Glutamatergic neuron (in vitro differentiated cells): ENCODE data around the gene FXYD1. TPM values are rescaled to one million over a fixed set of nuclear protein-coding genes. Genes with fewer than 3 reads are reported as not detected.

ENCODE experiments used
- DNase-seq: peaks from one replicate; pipeline ENCODE4 v3.0.0; 2022
- H3K27ac Mint-ChIP-seq: one replicate; pipeline ENCODE4 v1.8.0; 2020; ENCODE audit warnings: mild to moderate bottlenecking, mixed read lengths, inconsistent platforms; ENCODE audit not compliant: unreplicated experiment
- H3K27me3 Mint-ChIP-seq: one replicate; pipeline ENCODE4 v1.8.0; 2020; ENCODE audit warnings: mild to moderate bottlenecking, moderate library complexity, mixed read lengths, inconsistent platforms; ENCODE audit not compliant: unreplicated experiment
- H3K36me3 Mint-ChIP-seq: one replicate; pipeline ENCODE4 v1.8.0; 2020; ENCODE audit warnings: mild to moderate bottlenecking, mixed read lengths, inconsistent platforms; ENCODE audit not compliant: unreplicated experiment
- H3K4me1 Mint-ChIP-seq: one replicate; pipeline ENCODE4 v1.8.0; 2020; ENCODE audit warnings: mild to moderate bottlenecking, low read depth, mixed read lengths, inconsistent platforms; ENCODE audit not compliant: unreplicated experiment
- H3K4me3 Mint-ChIP-seq: one replicate; pipeline ENCODE4 v1.8.0; 2020; ENCODE audit warnings: mild to moderate bottlenecking, mixed read lengths, inconsistent platforms; ENCODE audit not compliant: unreplicated experiment
- H3K9me3 Mint-ChIP-seq: one replicate; pipeline ENCODE4 v1.8.0; 2020; ENCODE audit warnings: mild to moderate bottlenecking, moderate library complexity, mixed read lengths, inconsistent platforms; ENCODE audit not compliant: unreplicated experiment
- CTCF ChIP-seq: fragments of 200-600 bp; sonication (generic); IDR thresholded peaks from one replicate; pipeline ENCODE4 v1.5.0; 2021; ENCODE audit not compliant: partially characterized antibody, unreplicated experiment
- total RNA-seq: library from RNA; stranded (reverse); fragmentation: NEBNext Ultra II Directional; extraction: Animal tissue kit (Norgen Biotek cat#: 25700); gene quantifications from one replicate; pipeline ENCODE4 v1.2.1, GENCODE V29; 2021; ENCODE audit not compliant: unreplicated experiment

FXYD1 gene
- total RNA-seq, 1 donor from 2014 or later: not detected

- peak; percentile 93 for DNase-seq
- no peak overlapping the region for H3K4me3 Mint-ChIP-seq
- TF ChIP-seq CTCF: peak; percentile 95
- H3K27me3 Mint-ChIP-seq: peaks cover 10% of the 10 kb centered on the region
- H3K9me3 Mint-ChIP-seq: peaks cover 6% of the 10 kb centered on the region
- H3K36me3 Mint-ChIP-seq: peaks cover 9% of the 10 kb centered on the region
- peak overlapping the region; percentile 82 for H3K27ac Mint-ChIP-seq
- peaks cover 22% of the 10 kb centered on the region for H3K4me1 Mint-ChIP-seq
These were observed 3.2 kb upstream of the FXYD1 start for GRCh38 chr19:35135389-35135909.

GRCh38 chr19:35136231-35136630 is 2.4 kb upstream of the FXYD1 start:
- Mint-ChIP-seq H3K4me3 (no peak overlapping the region), H3K36me3 (peaks cover 9% of the 10 kb centered on the region), H3K4me1 (peaks cover 25% of the 10 kb centered on the region), H3K9me3 (peaks cover 10% of the 10 kb centered on the region), H3K27ac (no peak overlapping the region), H3K27me3 (peaks cover 10% of the 10 kb centered on the region)
- TF ChIP-seq CTCF: no peak
- no peak for DNase-seq

- peaks cover 17% of the 10 kb centered on the region for H3K27me3 Mint-ChIP-seq
- no peak for DNase-seq
- H3K4me3 Mint-ChIP-seq: no peak overlapping the region
- H3K27ac Mint-ChIP-seq: no peak overlapping the region
- peaks cover 9% of the 10 kb centered on the region for H3K36me3 Mint-ChIP-seq
- H3K4me1 Mint-ChIP-seq: peaks cover 28% of the 10 kb centered on the region
- TF ChIP-seq CTCF: no peak
- peaks cover 10% of the 10 kb centered on the region for H3K9me3 Mint-ChIP-seq
These were observed 1.5 kb upstream of the FXYD1 start for GRCh38 chr19:35136977-35137702.

- H3K9me3 Mint-ChIP-seq: peaks cover 8% of the 10 kb centered on the region
- H3K27ac Mint-ChIP-seq: peak overlapping the region; percentile 5
- peak overlapping the region; percentile 50 for H3K4me3 Mint-ChIP-seq
- no peaks in the 10 kb centered on the region for H3K36me3 Mint-ChIP-seq
- no peak for DNase-seq
- peaks cover 22% of the 10 kb centered on the region for H3K27me3 Mint-ChIP-seq
- no peak for TF ChIP-seq CTCF
- peaks cover 33% of the 10 kb centered on the region for H3K4me1 Mint-ChIP-seq
These were observed 1.8 kb downstream of the FXYD1 start for GRCh38 chr19:35140207-35140961.
